ENCODE data around the gene SCN1B.

DNA sequence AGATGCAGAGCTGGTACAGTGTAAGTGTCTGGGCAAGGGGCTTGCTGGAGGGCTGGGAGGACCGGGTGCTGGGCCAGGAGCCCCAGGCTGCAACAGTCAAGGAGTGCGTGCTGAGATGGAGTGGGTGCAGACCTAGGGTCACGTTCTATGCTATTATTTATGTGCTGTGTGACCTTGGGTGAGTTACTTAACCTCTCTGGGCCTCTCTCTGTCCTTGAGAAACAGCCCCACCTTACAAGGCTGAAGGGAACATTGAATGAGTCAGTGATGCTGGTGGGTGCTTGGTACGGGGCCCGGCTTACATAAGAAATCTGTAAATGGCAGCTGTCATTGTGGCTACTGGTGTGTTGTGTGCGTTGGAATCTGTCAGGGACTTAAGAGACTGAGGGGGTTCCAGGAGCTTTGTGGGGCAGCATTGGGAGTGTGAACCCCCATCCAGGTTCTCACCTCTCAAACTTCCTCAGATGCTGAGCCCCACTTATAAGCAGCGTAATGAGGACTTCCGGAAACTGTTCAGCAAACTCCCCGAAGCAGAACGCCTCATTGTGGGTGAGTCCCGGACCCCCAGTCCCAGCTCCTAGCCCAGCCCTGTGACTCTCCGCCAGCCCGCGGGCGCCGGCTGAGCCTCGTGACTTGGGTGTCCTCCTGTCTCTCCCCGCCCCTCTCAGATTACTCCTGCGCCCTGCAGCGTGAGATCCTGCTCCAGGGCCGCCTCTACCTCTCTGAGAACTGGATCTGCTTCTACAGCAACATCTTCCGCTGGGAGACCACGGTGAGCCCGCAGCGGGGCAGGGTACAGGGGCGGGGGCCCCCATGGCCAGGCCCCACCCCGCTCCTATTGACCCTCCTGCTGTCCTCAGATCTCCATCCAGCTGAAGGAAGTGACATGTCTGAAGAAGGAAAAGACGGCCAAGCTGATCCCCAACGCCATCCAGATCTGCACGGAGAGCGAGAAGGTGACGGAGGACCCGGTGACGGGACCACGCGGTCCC is 20.6 kb upstream of the SCN1B start:
- TF ChIP-seq, protein P1, sequence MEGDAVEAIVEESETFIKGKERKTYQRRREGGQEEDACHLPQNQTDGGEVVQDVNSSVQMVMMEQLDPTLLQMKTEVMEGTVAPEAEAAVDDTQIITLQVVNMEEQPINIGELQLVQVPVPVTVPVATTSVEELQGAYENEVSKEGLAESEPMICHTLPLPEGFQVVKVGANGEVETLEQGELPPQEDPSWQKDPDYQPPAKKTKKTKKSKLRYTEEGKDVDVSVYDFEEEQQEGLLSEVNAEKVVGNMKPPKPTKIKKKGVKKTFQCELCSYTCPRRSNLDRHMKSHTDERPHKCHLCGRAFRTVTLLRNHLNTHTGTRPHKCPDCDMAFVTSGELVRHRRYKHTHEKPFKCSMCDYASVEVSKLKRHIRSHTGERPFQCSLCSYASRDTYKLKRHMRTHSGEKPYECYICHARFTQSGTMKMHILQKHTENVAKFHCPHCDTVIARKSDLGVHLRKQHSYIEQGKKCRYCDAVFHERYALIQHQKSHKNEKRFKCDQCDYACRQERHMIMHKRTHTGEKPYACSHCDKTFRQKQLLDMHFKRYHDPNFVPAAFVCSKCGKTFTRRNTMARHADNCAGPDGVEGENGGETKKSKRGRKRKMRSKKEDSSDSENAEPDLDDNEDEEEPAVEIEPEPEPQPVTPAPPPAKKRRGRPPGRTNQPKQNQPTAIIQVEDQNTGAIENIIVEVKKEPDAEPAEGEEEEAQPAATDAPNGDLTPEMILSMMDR (IDR thresholded peaks at IDR 0.05; ENCODE audit: borderline replicate concordance, extremely low read depth, low read length, poor library complexity, severe bottlenecking), result no peak
- no peak for TF ChIP-seq EZH2 (IDR thresholded peaks at IDR 0.05; ENCODE audit: borderline replicate concordance, low read depth, low read length, severe bottlenecking)

Data from DND-41 (cell line).